Vagina (tissue), 2 donors: Measurements from ENCODE around the gene MASP1.

Experiments used
- CTCF ChIP-seq, 3 experiments: fragments of 450-650 bp in 2 of 3; fragments of 200-600 bp in 1 of 3; sonication (generic) in 1 of 3; IDR thresholded peaks; one replicate each; pipeline ENCODE4 v1.5.1; 2017 to 2019; ENCODE audit warnings: antibody characterized with exemption in 3 of 3, mild to moderate bottlenecking in 2 of 3, moderate library complexity in 2 of 3
- POLR2AphosphoS5 ChIP-seq, 2 donors: sonication (generic); formaldehyde crosslinking; IDR thresholded peaks; one replicate each; pipeline ENCODE4 v1.9.0; 2017; ENCODE audit warnings: antibody characterized with exemption in 2 of 2, mild to moderate bottlenecking in 2 of 2, low read depth in 1 of 2; ENCODE audit not compliant: insufficient read depth in 1 of 2

- no peak for TF ChIP-seq POLR2AphosphoS5 (IDR thresholded peaks at IDR 0.05; ENCODE audit: insufficient read depth in 1 of 2, low read depth in 1 of 2)
- no peak for TF ChIP-seq CTCF (IDR thresholded peaks at IDR 0.05)
These were observed 14.4 kb downstream of the MASP1 start for GRCh38 chr3:187277129-187277462.
